AG08396 (cell line): ENCODE measurements around the gene LEAP2.

Experiments
- DNase-seq: peaks from one replicate; pipeline ENCODE4 v3.0.0; 2012; ENCODE audit warnings: low spot score, mixed read lengths

LEAP2 gene

GRCh38 chr5:132873119-132873929, at the start of gene LEAP2:
Gene LEAP2, plus strand, starts transcription at chr5:132873668. Its CDS starts 27 bp downstream, at chr5:132873695.
- DNase-seq: no peak

GRCh38 chr5:132824426-132824825, 49.0 kb upstream of the LEAP2 start:
- no peak for DNase-seq

- no peak for DNase-seq
These were observed 48.2 kb upstream of the LEAP2 start for GRCh38 chr5:132825033-132825833.

GRCh38 chr5:132825834-132826391, 47.6 kb upstream of the LEAP2 start:
- DNase-seq: no peak

- no peak for DNase-seq
These were observed 46.9 kb upstream of the LEAP2 start for GRCh38 chr5:132826424-132827082.

GRCh38 chr5:132827943-132828673, 45.4 kb upstream of the LEAP2 start:
- no peak for DNase-seq

- no peak for DNase-seq
These were observed 44.5 kb upstream of the LEAP2 start for GRCh38 chr5:132828846-132829494.

- peak; percentile 94 for DNase-seq
These were observed 43.6 kb upstream of the LEAP2 start for GRCh38 chr5:132829742-132830435.

- DNase-seq: peak; percentile 88
These were observed 42.9 kb upstream of the LEAP2 start, which contains the start of gene SHROOM1 for GRCh38 chr5:132830436-132831094. Gene SHROOM1, minus strand, starts transcription at chr5:132830647. Its CDS starts 4,507 bp downstream, at chr5:132826140.

GRCh38 chr5:132831095-132831860, 42.2 kb upstream of the LEAP2 start:
- no peak for DNase-seq

GRCh38 chr5:132832612-132833011, 40.9 kb upstream of the LEAP2 start:
- no peak for DNase-seq

- no peak for DNase-seq
These were observed 39.4 kb upstream of the LEAP2 start for GRCh38 chr5:132834057-132834456.

- DNase-seq: no peak
These were observed 36.6 kb upstream of the LEAP2 start for GRCh38 chr5:132836852-132837251.

GRCh38 chr5:132837868-132838267, 35.6 kb upstream of the LEAP2 start:
- no peak for DNase-seq

GRCh38 chr5:132838516-132839282, 34.8 kb upstream of the LEAP2 start:
- no peak for DNase-seq

- DNase-seq: peak; percentile 68
These were observed 33.8 kb upstream of the LEAP2 start for GRCh38 chr5:132839426-132840301.

- DNase-seq: no peak
These were observed 33.2 kb upstream of the LEAP2 start for GRCh38 chr5:132840313-132840712.
